Mesendoderm (in vitro differentiated cells): ENCODE results near the gene SQOR. TPM values are rescaled to one million over a fixed set of nuclear protein-coding genes. Genes with fewer than 3 reads are reported as not detected.

Source experiments
- small RNA-seq: library from polyadenylated mRNA; stranded (forward); fragments of <200 nt; extraction: miRNeasy Mini kit (QIAGEN cat#:217004); gene quantifications from one replicate; pipeline ENCODE3, GENCODE V24; 2013; ENCODE audit not compliant: insufficient read depth

The SQOR gene

Small RNAs within 50 kb of the gene (small RNA-seq; reads per million reads assigned to genes)
- gene RF00019 = not detected
